ENCODE results near the gene NT5DC3. TPM values are rescaled to one million over a fixed set of nuclear protein-coding genes. Genes with fewer than 3 reads are reported as not detected.
A peak's percentile ranks its signal among the peaks of the same experiment; 100 is the strongest.

NT5DC3 gene
- total and polyA plus RNA-seq, 8 donors: 2.6 to 6.4 (median 4.0) TPM

DNA sequence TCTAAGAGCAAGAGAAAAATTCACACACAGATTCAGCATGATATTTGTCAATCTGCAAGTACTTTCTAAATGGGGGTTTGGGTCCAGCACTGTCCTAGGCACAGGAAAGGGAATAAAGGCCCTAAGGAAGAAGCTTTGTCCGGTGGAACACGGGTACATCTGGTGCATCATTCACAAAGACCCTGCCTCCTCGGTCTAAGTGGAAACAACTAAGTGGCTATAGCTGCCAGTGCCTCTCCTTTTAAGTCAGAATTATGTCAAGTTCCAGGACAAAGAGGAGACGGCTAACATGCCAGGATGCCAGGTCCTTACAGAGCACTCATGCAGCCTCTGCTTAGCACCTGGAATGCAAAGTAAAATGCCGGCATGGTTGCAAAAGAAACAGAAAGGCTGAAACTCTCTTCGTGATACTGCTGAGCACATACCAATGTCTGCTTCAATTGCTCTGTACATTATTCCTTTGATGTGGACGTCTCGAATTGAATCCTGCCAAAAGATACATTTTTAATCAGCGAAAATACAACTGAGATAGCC is 47.5 kb downstream of the NT5DC3 start:
- FAIRE-seq: no peak
- no peak overlapping the region for H3K27ac ChIP-seq

GRCh38 chr12:103793046-103793445 is 48.0 kb downstream of the NT5DC3 start:
- no peak for ATAC-seq
- Histone ChIP-seq H3K27ac (no peak overlapping the region), H3K4me3 (no peak overlapping the region), H3K36me3 (peaks cover 0 to 16% (median 0%) of the 10 kb centered on the region in 3 donors), H3K27me3 (no peaks in the 10 kb centered on the region), H3K4me1 (no peaks in the 10 kb centered on the region), H3K9me3 (no peaks in the 10 kb centered on the region)
- WGBS, 2 donors: 35 to 71% methylated on average over 3 of the region's 3 CpGs
- TF ChIP-seq, protein P1, sequence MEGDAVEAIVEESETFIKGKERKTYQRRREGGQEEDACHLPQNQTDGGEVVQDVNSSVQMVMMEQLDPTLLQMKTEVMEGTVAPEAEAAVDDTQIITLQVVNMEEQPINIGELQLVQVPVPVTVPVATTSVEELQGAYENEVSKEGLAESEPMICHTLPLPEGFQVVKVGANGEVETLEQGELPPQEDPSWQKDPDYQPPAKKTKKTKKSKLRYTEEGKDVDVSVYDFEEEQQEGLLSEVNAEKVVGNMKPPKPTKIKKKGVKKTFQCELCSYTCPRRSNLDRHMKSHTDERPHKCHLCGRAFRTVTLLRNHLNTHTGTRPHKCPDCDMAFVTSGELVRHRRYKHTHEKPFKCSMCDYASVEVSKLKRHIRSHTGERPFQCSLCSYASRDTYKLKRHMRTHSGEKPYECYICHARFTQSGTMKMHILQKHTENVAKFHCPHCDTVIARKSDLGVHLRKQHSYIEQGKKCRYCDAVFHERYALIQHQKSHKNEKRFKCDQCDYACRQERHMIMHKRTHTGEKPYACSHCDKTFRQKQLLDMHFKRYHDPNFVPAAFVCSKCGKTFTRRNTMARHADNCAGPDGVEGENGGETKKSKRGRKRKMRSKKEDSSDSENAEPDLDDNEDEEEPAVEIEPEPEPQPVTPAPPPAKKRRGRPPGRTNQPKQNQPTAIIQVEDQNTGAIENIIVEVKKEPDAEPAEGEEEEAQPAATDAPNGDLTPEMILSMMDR (IDR thresholded peaks at IDR 0.05): no peak
- DNase-seq: no peak
- intact Hi-C loops (cut with DNase I): no loop called here
- FAIRE-seq: no peak

More for the DNA sequence above, 47.5 kb downstream of the NT5DC3 start:
- Histone ChIP-seq H3K36me3 (peaks cover 0 to 16% (median 0%) of the 10 kb centered on the region in 3 donors), H3K4me3 (no peak overlapping the region), H3K27me3 (no peaks in the 10 kb centered on the region), H3K9me3 (no peaks in the 10 kb centered on the region), H3K4me1 (no peaks in the 10 kb centered on the region)
- DNase-seq: no peak
- intact Hi-C loops (cut with DNase I): no loop called here
- ATAC-seq: no peak
- TF ChIP-seq, protein P1 (IDR thresholded peaks at IDR 0.05): no peak
- WGBS, 2 donors: 81 to 88% methylated on average over 9 of the region's 9 CpGs

GRCh38 chr12:103791350-103791920 is 49.6 kb downstream of the NT5DC3 start:
- 77 to 85% methylated on average over 10 of the region's 10 CpGs for whole genome bisulfite sequencing, 2 donors
- intact Hi-C loops (cut with DNase I): no loop called here
- Histone ChIP-seq H3K27me3 (no peaks in the 10 kb centered on the region), H3K27ac (no peak overlapping the region), H3K36me3 (peaks cover 0 to 16% (median 0%) of the 10 kb centered on the region in 3 donors), H3K9me3 (no peaks in the 10 kb centered on the region), H3K4me3 (no peak overlapping the region), H3K4me1 (no peaks in the 10 kb centered on the region)
- TF ChIP-seq, protein P1 (IDR thresholded peaks at IDR 0.05): no peak
- ATAC-seq (no peak), DNase-seq (no peak), FAIRE-seq (no peak)

- Histone ChIP-seq H3K9me3 (no peaks in the 10 kb centered on the region), H3K4me1 (peaks cover 0 to 6% (median 0%) of the 10 kb centered on the region in 3 donors), H3K27me3 (no peaks in the 10 kb centered on the region), H3K36me3 (no peaks in the 10 kb centered on the region), H3K27ac (peak overlapping the region in 1 of 4 donors; percentile 17), H3K4me3 (no peak overlapping the region)
- FAIRE-seq: no peak
- DNase-seq: no peak
- intact Hi-C loops (cut with DNase I): no loop called here
- no peak for ATAC-seq
- TF ChIP-seq, protein P1 (IDR thresholded peaks at IDR 0.05): no peak
Measured at GRCh38 chr12:103786201-103786600, 54.8 kb downstream of the NT5DC3 start.
